Bronchial epithelial cell (primary cell): Measurements from ENCODE around the gene OTOA. TPM values are rescaled to one million over a fixed set of nuclear protein-coding genes. Genes with fewer than 3 reads are reported as not detected.
A peak's percentile ranks its signal among the peaks of the same experiment; 100 is the strongest.
"Not testable (repeated sequence)": the region's sequence is repeated elsewhere in the genome, so short reads cannot be mapped to it uniquely, and the experiment has no call there.

Experiments used
- DNase-seq: peaks from one replicate; pipeline ENCODE4 v3.0.0-alpha.2; 2010; ENCODE audit warnings: low read depth
- FAIRE-seq: peaks from 2 replicates; lab custom pipeline; 2011; peaks lifted over from hg19 to GRCh38; lab: Jason Lieb, UNC
- H3K27me3 ChIP-seq: 2 replicates; pipeline ENCODE4 v1.5.1; 2011; ENCODE audit warnings: low read length; ENCODE audit not compliant: control insufficient read depth, insufficient read depth
- H3K36me3 ChIP-seq: 2 replicates; pipeline ENCODE4 v1.5.1; 2011; ENCODE audit warnings: low read length; ENCODE audit not compliant: control insufficient read depth, insufficient read depth
- H3K4me3 ChIP-seq: 2 replicates; pipeline ENCODE4 v1.5.1; 2011; ENCODE audit warnings: mild to moderate bottlenecking, low read depth, low read length, control low read depth
- total RNA-seq: library from RNA; depleted of rRNA; stranded (reverse); fragments of >200 nt; gene quantifications from 2 replicates; pipeline ENCODE4 v1.2.1, GENCODE V29; 2014
- TF ChIP-seq, protein P1 (sequence below): IDR thresholded peaks from 2 replicates; pipeline ENCODE4 v1.5.1; 2011; ENCODE audit warnings: mild to moderate bottlenecking, moderate library complexity, low read length, control low read depth, inconsistent platforms; ENCODE audit not compliant: insufficient read depth, severe bottlenecking

OTOA gene
- total RNA-seq, 1 donor from 2014 or later = not detected

DNA sequence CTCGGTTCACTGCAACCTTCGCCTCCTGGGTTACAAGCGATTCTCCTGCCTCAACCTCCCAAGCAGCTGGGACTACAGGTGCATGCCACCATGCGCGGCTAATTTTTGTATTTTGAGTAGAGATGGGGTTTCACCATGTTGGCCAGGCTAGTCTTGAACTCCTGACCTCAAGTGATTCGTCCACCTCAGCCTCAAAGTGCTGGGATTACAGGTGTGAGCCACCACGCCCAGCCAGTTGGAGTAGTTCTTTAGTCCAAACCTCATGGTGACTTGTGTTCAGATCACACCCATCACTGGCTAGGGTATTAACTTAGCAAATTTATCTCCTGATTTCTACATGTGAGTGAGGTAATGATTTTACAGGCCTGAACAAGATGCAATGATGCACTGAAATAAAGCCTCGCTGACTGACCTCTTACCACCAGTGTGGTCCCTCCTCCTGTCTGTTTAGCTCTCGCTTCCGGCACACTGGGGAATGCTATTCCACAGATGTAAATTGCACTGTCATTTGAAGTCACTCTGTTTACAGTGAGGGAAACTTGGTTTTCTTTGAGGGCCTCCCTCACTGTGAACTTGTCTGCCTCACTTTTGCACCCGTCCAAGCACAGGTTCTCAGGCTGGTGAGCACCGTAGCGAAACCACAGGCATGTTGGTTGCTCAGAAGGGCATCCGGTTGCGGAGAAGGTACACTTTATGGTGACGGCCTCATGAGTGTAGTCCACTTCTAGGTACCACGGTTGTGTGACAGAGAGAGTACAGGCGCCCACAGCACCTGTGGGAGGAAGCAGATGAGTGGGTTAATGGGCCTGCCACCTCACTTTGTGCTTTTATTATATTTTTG lies 16.8 kb upstream of the OTOA start:
- no peak overlapping the region for H3K4me3 ChIP-seq
- no peak for FAIRE-seq
- TF ChIP-seq, protein P1, sequence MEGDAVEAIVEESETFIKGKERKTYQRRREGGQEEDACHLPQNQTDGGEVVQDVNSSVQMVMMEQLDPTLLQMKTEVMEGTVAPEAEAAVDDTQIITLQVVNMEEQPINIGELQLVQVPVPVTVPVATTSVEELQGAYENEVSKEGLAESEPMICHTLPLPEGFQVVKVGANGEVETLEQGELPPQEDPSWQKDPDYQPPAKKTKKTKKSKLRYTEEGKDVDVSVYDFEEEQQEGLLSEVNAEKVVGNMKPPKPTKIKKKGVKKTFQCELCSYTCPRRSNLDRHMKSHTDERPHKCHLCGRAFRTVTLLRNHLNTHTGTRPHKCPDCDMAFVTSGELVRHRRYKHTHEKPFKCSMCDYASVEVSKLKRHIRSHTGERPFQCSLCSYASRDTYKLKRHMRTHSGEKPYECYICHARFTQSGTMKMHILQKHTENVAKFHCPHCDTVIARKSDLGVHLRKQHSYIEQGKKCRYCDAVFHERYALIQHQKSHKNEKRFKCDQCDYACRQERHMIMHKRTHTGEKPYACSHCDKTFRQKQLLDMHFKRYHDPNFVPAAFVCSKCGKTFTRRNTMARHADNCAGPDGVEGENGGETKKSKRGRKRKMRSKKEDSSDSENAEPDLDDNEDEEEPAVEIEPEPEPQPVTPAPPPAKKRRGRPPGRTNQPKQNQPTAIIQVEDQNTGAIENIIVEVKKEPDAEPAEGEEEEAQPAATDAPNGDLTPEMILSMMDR = no peak
- DNase-seq = peak; percentile 73
- no peaks in the 10 kb centered on the region for H3K27me3 ChIP-seq
- peaks cover 2% of the 10 kb centered on the region for H3K36me3 ChIP-seq

DNA sequence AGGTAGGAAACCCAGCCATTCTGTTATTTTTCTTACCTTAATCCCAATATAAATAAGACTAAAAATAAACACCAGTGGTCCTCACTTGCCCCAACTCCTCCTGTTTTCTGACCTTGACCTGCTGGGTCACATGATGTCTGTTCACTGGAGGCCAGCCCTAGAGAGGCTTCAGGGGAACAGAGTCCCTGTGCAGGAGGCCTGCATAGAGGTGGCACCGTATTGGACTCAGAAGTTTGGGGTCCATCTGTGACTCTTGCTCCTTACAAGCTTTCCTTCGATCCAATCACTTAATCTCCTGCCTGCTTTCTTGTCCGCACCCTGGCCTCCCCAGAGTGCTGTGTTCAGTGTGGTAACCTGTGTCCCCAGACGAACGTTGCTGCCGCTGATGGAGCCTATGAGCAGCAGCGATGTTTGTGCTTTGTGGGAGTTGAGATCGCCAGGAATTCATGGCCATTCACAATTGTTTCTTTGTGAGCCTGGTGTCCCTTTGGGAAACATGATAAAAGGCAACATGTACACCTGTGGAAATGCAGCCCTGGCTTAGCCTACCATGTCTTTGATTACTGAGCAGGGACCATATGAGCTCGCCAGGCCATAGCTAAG lies 16.1 kb upstream of the OTOA start:
- FAIRE-seq = no peak
- H3K36me3 ChIP-seq = peaks cover 2% of the 10 kb centered on the region
- TF ChIP-seq, protein P1 = no peak

DNA sequence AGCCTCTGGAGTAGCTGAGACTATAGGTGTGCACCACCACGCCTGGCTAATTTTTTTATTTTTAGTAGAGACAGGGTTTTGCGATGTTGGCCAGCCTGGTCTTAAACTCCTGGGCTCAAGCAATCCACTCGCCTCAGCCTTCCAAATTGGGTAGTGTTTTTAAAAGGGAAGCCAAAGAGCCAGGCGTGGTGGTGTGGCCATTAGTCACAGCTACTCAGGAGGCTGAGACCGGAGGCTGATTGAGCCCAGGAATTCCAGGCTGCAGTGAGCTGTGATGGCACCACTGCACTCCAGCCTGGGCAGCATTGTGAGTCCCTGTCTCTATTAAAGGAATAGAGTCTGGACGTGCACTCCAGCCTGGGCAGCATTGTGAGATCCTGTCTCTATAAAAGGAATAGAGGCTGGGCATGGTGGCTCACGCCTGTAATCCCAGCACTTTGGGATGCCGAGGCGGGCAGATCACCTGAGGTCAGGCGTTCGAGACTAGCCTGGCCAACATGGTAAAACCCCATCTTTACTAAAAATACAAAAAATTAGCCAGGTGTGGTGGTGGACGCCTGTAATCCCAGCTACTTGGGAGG lies 13.9 kb upstream of the OTOA start:
- not testable (repeated sequence) for H3K4me3 ChIP-seq, DNase-seq, H3K36me3 ChIP-seq, FAIRE-seq, H3K27me3 ChIP-seq

More for the DNA sequence above, 16.1 kb upstream of the OTOA start:
- H3K27me3 ChIP-seq = no peaks in the 10 kb centered on the region
- no peak for DNase-seq
- H3K4me3 ChIP-seq = no peak overlapping the region

DNA sequence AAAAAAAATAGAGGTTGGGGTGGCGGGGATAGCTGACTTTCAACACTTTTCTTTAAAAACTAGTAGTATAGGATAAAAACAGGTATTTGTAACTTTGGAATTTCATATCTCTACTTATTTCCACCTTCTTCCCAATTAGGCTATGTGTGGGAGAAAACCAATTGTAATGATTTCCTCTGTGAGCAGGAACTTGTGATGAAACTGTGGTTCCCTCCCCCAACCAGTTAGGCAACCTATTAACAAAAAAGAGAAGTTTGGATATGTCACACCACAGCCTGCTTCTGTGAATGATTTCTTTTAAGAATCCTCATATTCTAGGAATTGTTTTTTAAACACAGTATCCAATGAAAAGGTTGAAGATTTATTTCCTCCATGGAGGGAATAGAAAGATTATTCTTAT lies 13.2 kb upstream of the OTOA start:
- TF ChIP-seq, protein P1 = no peak
- DNase-seq = peak; percentile 37
- Histone ChIP-seq H3K4me3 (no peak overlapping the region), H3K36me3 (peaks cover 3% of the 10 kb centered on the region), H3K27me3 (no peaks in the 10 kb centered on the region)
- FAIRE-seq = no peak

DNA sequence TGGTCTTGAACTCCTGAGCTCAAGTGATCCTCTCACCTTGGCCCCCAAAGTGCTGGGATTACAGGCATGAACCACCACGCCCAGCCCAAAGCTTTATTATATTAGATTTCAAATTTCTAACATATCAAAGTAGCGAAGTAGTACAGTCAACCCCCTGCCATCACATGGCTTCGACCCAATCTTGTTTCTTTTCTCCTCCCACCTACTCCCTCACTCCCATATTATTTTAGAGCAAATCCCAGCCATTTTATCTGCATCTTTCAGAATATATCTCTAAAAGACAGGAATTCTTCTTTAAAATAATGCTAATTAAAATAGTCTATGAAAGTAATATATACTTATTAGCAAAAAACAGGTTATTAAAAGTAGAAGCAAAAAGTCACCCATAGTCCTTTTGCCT lies 12.3 kb upstream of the OTOA start:
- DNase-seq (no peak), FAIRE-seq (no peak)
- TF ChIP-seq, protein P1 = no peak
- Histone ChIP-seq H3K36me3 (peaks cover 3% of the 10 kb centered on the region), H3K4me3 (no peak overlapping the region), H3K27me3 (no peaks in the 10 kb centered on the region)

DNA sequence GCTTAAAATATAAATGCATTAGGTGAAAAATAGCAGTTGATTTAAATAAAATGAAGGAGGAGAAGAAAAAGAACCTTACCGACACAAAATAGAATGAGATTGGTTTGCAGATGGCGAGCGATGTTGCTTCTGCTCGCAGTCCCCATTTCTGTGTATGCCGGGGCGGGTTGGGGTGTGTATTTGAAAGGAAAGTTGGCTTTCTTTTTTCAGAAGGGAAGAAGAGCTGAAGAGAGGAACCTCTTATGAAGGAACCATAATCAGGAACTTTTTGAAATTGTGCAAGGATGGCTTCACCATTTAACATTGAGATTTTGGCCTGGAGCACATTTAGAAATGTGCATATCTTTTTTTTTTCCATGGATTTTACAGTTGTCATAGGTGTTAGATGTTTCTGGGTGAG lies 11.3 kb upstream of the OTOA start, which contains the start of gene IGSF6:
TSS of gene IGSF6 (minus strand) at position 156 of the 400 bp plus-strand sequence. CDS start at position 146, 10 bp downstream.
- no peak within 1 kb of the TSS for H3K4me3 ChIP-seq
- FAIRE-seq (no peak), DNase-seq (no peak)
- peaks cover 3% of the 10 kb centered on the region for H3K36me3 ChIP-seq
- TF ChIP-seq, protein P1 = no peak
- H3K27me3 ChIP-seq = no peaks in the 10 kb centered on the region
